ENCODE results near the gene PHACTR1.

The PHACTR1 gene

DNA sequence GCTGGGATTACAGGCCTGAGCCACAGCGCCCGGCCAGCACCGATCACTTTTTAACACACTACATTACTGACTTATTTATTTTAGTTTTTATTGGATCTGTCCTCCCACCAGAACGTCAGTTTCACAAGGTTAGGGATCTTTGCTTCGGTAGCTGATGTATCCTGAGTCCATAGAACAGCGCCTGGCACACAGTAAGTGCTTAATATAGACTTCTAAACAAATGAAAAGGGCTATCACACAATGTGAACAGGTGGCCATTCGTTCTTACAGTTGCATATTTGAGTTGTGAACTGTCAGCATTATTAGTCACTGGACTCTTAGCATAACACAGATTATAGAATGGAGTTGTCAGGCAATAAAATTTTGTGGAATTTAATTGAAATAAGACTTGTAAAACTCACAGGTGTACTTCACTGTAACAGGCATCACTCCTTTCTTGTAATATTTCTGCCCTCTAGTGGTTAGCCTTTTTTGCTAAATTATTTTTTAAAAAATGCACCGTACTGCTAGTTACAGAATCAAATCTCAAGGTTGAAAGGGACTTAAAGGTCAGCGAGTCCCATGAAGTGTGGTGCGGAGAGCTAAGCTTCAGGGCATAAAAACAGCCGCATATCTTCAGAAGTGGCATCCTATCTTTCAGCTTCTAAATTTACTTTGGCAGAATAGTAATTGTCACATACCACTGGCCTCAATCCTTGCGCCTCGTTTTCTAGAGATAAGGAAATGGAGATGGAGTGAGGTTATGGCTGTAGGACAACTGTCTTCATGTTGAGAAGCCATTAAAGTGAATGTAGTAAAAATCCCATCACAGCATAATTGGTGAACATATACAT, 615.2 kb downstream of the PHACTR1 start:
- no peak for DNase-seq

DNA sequence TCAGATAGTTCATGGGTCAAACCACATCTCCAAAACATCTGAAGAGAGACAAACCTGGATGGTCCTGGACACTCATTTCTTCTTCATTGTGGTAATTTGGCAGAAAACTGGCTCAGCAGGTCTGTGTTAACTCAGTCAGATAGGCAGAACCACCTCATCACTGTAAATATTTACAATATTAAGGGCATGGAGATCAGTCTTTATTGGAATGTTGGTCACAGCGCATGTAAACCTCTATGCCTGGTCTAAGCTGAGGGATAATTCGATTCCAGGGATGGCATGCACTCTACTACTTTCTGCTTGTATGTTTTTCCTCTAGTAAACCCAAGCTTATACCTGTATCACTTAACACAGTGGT, 615.8 kb downstream of the PHACTR1 start:
- DNase-seq, result no peak

DNA sequence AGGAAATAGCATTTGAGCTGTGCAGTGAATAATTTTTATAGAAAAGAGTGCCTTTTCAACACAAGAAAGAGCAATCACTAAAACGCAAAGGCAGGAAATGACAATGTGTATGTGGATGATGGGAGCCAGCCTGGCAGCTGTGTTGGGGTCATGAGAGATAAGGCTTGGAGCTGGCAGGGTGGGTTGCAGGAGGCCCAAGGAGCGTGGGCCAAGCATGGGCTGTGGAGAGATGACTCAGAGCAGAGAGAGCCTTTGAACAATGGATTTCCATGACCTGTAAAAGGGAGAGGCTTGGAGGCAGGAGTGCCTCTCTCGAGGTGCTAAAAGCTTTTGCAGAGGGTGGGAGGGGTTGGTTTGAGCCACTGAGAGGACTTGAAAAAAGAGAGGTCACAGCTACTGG, 618.4 kb downstream of the PHACTR1 start:
- DNase-seq, result no peak

DNA sequence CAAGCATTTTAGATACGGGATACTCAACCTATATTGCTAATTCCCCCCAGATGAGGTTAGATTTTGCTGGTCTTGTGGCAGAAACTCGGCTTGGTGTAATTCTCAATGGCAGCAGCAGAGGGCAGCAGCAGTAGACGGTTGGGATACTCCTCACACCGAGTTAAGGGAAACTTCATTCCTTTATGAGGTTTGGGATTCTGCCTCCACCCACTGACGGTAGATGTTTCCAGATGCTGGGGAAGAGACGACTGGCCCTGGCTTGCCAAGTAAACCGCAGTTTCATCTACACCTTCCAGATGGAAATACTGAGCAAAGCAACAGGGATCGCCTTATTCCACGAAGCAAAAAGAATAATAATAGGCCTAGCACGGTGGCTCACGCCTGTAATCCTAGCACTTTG, 620.0 kb downstream of the PHACTR1 start:
- DNase-seq, result peak; percentile 56

DNA sequence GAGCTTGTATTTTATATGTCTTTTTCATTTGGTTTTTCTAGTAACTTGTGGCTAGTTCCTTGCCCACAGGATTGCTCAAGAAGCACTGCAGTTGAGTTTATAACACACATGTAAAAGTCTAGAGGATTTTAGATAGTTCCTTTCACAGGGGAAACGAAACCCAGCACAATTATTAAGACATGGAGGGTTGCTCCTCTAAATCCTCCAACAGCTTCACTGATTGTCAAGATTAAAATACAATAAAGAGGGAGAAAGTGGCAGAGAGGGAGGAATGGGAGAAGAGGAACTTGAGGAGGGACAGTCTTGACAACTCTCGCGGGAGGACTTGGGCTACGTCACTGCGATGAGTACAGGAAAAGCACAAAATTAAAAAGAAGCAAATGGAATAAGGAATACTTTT, 621.5 kb downstream of the PHACTR1 start:
- DNase-seq, result no peak

All from activated CD4-positive, alpha-beta T cell treated with anti-CD3 and anti-CD28 coated beads for 1 hour (primary cell).